NCI-H345 treated with DMSO at 0.1 percent for 48 hours (cell line): ENCODE results near the gene APOE.
"Not testable (repeated sequence)": the region's sequence is repeated elsewhere in the genome, so short reads cannot be mapped to it uniquely, and the experiment has no call there.

Experiments
- DNase-seq: peaks from one replicate; lab custom pipeline; 2025; ENCODE audit not compliant: unreplicated experiment; lab: John Stamatoyannopoulos, UW

The APOE gene

GRCh38 chr19:44905437-44906160 is at the start of gene APOE:
Gene APOE, plus strand, starts transcription at chr19:44905796. Its CDS starts 829 bp downstream, at chr19:44906625.
- no peak for DNase-seq

DNA sequence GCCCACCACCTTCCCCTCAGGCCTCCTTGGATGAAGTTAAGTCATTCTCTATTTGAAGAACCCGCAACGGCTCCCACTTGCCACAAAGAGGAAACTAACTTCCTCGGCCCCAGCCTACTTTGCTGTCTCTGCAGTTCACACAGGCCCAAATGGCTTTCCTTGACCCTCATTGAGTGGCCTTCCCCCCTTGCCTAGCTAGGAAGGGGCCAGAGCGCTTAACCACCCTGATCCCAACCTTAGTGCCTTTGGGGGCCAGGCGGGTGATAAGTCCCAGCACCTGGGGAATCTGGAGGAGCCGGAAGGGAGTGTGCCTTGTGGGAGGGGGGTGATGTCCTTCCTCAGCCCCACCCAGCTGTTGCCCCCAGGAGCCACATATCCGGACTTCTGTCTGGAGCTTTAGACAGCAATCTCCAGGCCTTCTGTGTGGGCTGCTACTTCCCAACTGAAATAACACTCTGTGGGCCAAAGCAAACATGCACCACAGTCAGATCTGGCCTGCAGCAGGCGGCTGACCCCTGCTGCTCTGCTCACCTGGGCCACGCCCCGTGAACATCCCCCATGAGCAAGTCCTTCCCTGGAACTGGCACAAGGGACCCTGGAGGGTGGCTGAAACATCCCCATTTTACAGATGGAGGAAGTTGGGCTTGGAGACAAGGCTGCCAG is 49.0 kb upstream of the APOE start:
- no peak for DNase-seq

GRCh38 chr19:44857837-44858236 is 47.8 kb upstream of the APOE start:
- DNase-seq: no peak

- not testable (repeated sequence) for DNase-seq
These were observed 44.0 kb upstream of the APOE start for GRCh38 chr19:44861576-44861975.

- DNase-seq: no peak
These were observed 41.6 kb upstream of the APOE start for GRCh38 chr19:44863990-44864389.

- no peak for DNase-seq
These were observed 40.3 kb upstream of the APOE start for GRCh38 chr19:44865196-44865767.

DNA sequence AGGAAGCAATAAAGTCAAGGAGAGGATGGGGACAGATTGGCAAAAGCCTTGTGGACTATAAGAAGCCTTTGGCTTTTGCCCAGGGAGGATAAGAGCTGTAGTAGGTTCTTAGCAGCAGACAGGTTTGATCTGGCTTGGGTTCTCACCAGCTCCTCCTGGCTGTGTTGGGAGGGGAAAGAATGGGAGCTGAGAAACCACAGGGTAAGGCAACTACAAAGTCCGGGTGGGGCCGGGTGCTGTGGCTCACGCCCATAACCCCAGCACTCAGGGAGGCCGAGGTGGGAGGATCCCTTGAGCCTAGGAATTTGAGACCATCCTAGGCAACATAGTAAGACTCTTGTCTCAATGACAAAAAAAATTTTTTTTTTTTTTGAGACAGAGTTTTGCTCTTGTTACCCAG is 38.9 kb upstream of the APOE start:
- DNase-seq: no peak

DNA sequence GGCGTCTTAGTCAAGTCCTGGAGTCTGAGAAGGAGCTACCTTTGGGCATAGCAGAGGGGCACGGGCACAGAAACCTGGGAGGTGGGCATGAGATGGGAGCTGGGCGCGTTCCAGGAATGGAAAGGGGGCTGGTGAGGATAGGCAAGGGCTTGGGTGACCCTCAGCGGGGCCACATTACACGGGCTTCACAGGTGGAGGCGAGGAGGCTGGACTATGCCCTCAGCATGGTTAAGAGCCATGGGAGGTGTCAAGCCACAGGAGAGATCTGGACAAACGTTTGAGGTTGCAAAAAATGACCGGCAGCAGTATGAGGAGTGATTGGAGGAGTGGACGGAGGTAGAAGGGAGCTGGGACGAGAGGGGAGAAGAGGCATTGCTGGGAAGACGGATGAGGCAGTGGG is 38.0 kb upstream of the APOE start:
- DNase-seq: no peak

DNA sequence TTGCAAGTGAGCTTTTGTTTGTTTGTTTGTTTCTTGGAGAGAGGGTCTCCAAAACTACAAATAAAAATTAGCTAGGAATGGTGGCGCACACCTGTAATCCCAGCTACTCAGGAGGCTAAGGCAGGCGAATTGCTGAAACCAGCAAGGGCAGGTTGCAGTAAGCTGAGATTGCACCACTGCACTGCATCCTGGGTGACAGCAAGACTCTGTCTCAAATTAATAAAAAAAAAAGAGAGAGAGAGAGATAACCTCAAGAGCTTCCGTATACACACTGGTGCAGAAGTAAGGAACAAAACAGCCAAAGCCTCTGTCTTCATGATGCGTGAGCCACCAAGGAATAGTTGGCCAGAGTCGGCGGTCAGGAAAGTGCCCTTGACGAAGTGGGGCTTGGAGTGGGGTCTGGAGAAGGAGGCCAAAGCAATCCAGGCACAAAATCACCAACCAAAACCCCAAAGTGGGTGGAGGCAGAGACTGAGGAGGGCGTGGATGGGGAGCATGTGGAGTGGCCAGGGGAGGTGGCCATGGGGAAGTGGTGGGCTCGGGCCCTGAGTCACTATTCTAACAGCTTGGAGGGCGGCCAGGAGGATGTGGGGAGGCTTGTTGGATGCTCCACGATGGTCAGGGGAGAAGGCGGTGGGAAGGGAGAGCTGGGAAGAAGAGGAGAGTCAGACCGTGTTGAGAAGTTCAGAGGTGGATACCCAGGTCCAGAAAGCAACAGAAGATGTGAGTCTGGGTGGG is 35.7 kb upstream of the APOE start:
- no peak for DNase-seq

DNA sequence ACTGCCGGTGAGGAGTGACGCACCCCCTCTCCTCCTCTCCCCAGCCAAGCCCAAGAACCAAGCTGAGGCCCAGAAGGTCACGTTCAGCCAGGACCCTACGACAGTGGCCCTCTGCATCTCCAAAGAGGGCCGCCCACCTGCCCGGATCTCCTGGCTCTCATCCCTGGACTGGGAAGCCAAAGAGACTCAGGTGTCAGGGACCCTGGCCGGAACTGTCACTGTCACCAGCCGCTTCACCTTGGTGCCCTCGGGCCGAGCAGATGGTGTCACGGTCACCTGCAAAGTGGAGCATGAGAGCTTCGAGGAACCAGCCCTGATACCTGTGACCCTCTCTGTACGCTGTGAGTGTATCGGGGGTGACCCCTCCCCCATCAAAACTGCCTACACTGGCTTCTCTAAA is 33.8 kb upstream of the APOE start:
- no peak for DNase-seq

DNA sequence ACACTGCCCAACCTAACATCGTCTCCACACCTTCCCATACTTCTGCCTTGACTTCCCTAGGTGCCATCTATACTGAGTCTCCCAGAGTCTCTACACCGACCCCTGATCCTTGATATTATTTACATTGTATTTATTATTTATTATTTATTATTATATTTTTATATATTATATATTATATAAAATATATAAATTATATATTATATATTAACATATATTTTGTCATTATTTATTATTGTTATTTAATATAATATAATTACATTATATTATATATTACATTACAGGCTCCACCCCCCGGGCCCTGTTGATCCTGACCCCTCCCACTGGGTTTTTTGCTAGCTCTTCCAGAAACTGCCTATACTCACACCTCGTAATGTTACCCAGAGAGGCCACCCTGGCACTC is 32.9 kb upstream of the APOE start:
- DNase-seq: no peak

- DNase-seq: no peak
These were observed 31.3 kb upstream of the APOE start for GRCh38 chr19:44874317-44874716.

- DNase-seq: no peak
These were observed 29.7 kb upstream of the APOE start for GRCh38 chr19:44875666-44876451.

DNA sequence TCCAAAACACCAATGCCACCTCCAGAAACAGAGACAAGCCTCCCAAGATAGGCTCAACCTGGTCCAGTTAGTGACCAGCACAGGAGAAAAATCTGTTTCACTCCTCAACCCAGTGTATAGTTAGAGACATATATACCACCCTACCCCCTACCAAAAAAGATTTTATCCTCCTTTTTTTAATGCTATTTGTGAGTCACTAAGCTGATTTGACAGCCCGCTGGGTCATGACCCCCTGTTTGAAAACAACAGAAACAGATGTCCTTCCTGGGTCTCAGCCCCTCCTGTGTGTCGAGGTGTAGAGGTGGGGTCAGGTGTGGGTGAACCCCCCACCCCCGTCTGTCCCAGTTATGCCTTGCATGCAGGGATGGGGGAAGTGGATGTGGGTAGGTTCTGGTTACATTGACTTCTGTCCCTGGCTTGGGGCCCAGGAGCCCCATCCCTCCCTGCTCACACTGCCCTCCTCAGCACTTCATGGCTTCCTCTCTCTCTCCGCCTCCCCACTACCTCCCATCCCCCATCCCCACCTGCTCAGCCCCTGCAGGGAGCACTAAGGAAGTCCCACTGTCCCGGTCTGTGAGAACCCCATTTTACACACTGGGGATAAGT is 28.6 kb upstream of the APOE start:
- DNase-seq: no peak

- DNase-seq: no peak
These were observed 27.3 kb upstream of the APOE start for GRCh38 chr19:44878120-44878865.

GRCh38 chr19:44879309-44880065 is 26.1 kb upstream of the APOE start:
- DNase-seq: no peak

DNA sequence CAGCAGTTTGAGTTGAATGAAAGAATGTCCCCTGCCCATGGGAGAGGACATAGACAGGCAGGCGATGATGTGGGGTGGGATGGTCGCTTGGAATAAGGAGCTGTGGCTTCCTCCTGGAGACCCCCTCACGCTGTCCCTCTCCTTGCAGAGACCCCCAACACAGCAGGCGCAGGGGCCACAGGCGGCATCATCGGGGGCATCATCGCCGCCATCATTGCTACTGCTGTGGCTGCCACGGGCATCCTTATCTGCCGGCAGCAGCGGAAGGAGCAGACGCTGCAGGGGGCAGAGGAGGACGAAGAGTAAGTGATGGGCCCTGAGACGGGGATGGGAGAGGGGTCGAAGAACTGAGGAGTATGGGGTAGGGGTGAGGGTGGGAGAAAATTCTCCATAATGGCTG is 23.5 kb upstream of the APOE start:
- DNase-seq: no peak

DNA sequence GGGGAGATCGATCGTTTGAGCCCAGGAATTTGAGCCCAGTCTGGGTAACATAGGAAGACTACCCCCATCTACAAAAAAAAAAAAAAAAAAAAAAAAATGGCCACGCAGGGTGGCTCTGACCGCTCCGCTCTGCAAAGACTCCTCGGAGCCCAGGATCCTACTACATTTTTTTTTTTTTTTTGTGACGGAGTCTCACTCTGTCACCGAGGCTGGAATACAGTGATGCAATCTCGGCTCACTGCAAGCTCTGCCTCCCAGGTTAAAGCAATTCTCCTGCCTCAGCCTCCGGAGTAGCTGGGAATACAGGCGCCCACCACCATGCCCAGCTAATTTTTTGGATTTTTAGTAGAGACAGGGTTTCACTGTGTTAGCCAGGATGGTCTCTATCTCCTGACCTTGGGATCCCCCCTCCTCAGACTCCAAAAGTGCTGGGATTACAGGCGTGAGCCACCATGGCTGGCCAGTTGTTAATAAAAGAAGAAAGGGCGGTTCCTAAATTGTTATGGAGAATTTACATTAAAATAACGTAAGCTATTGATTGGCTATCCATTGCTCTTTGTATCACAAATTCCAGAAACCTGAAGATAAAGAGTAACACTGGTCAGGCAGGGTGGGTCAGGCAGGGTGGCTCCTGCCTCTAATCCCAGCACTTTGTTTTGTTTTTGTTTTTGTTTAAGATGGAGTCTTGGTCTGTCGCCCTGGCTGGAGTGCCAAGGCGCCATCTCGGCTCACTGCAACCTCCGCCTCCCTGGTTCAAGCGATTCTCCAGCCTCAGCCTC is 22.8 kb upstream of the APOE start:
- DNase-seq: not testable (repeated sequence)
